Breast epithelium (tissue), 3 donors: ENCODE data around the gene STOX2.

Source experiments
- POLR2A ChIP-seq: fragments of 450-650 bp; IDR thresholded peaks from one replicate; pipeline ENCODE4 v1.6.1; 2016; ENCODE audit warnings: antibody characterized with exemption, mild to moderate bottlenecking, moderate library complexity
- POLR2AphosphoS5 ChIP-seq, 3 donors: sonication (generic); formaldehyde crosslinking; IDR thresholded peaks; one replicate each; pipeline ENCODE4 v1.6.1; 2017; ENCODE audit warnings: antibody characterized with exemption in 3 of 3
- TF ChIP-seq, protein P1 (sequence below), 3 donors: fragments of 450-650 bp; IDR thresholded peaks; one replicate each; pipeline ENCODE4 v1.5.1; 2016 to 2017; ENCODE audit warnings: antibody characterized with exemption in 3 of 3, mild to moderate bottlenecking in 3 of 3, moderate library complexity in 3 of 3

DNA sequence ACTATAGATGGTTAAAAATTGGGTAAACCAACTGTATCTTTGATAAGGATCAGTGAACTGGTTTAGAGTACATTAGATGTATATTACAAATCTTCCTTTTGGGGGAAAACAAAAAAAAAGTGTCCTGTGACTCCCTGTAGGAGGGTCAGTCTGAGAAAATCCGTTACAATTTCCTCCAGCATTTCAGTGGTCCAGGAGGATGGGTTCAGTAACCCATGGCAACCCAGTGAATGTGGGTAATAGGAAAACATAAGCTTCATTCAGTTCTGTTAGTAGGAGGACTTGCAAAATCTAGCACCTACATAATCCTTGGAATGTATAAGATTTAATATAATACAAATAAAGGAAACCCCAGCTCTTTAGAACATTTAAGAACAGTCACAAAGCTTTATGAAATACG lies 16.2 kb downstream of the STOX2 start:
- no peak for TF ChIP-seq POLR2A
- TF ChIP-seq, protein P1, sequence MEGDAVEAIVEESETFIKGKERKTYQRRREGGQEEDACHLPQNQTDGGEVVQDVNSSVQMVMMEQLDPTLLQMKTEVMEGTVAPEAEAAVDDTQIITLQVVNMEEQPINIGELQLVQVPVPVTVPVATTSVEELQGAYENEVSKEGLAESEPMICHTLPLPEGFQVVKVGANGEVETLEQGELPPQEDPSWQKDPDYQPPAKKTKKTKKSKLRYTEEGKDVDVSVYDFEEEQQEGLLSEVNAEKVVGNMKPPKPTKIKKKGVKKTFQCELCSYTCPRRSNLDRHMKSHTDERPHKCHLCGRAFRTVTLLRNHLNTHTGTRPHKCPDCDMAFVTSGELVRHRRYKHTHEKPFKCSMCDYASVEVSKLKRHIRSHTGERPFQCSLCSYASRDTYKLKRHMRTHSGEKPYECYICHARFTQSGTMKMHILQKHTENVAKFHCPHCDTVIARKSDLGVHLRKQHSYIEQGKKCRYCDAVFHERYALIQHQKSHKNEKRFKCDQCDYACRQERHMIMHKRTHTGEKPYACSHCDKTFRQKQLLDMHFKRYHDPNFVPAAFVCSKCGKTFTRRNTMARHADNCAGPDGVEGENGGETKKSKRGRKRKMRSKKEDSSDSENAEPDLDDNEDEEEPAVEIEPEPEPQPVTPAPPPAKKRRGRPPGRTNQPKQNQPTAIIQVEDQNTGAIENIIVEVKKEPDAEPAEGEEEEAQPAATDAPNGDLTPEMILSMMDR (IDR thresholded peaks at IDR 0.05) = no peak
- no peak for TF ChIP-seq POLR2AphosphoS5 (IDR thresholded peaks at IDR 0.05)
